H1 (cell line): ENCODE results near the gene RMRP.
"Not testable (repeated sequence)": the region's sequence is repeated elsewhere in the genome, so short reads cannot be mapped to it uniquely, and the experiment has no call there.

Source experiments
- EZH2 ChIP-seq: fragments of 200-600 bp; sonication (generic); IDR thresholded peaks from 2 replicates; pipeline ENCODE4 v1.7.1; 2012; ENCODE audit warnings: low read depth, mild to moderate bottlenecking, moderate library complexity, low read length, inconsistent platforms; ENCODE audit not compliant: severe bottlenecking
- HDAC2 ChIP-seq, 2 experiments: fragments of 300-600 bp in 1 of 2; sonication (generic) in 1 of 2; IDR thresholded peaks; 2 replicates each; pipeline ENCODE4 v1.6.1; 2011 to 2012; ENCODE audit warnings: low read depth in 2 of 2, low read length in 2 of 2, mild to moderate bottlenecking in 2 of 2, moderate library complexity in 2 of 2, borderline replicate concordance in 1 of 2, inconsistent platforms in 1 of 2
- JUND ChIP-seq: IDR thresholded peaks from 2 replicates; pipeline ENCODE4 v1.6.1; 2011; ENCODE audit warnings: mild to moderate bottlenecking, improper control_type of control experiment, low read length
- KDM4A ChIP-seq: IDR thresholded peaks from one replicate; pipeline ENCODE4 v1.7.1; 2012; ENCODE audit warnings: low read depth, mild to moderate bottlenecking, moderate library complexity, low read length, inconsistent platforms; ENCODE audit not compliant: severe bottlenecking
- NANOG ChIP-seq: IDR thresholded peaks from 2 replicates; pipeline ENCODE4 v1.6.1; 2011; ENCODE audit warnings: low read length, low read depth, mild to moderate bottlenecking, inconsistent platforms; ENCODE audit not compliant: insufficient read depth, poor library complexity, severe bottlenecking
- TF ChIP-seq, protein P1 (sequence below), 3 experiments: IDR thresholded peaks; 1 replicate in 2 of 3; 2 replicates in 1 of 3; pipeline versions ENCODE4 v1.5.1 to v1.6.1; 2011; ENCODE audit warnings: low read length in 3 of 3, mild to moderate bottlenecking in 3 of 3, inconsistent platforms in 2 of 3, low read depth in 1 of 3, moderate library complexity in 1 of 3; ENCODE audit not compliant: insufficient read depth in 1 of 3; ENCODE audit errors: control extremely low read depth in 1 of 3
- TF ChIP-seq, protein P2 (sequence below): IDR thresholded peaks from 2 replicates; pipeline ENCODE4 v1.6.1; 2011; ENCODE audit warnings: low read length, improper control_type of control experiment
- TF ChIP-seq, protein P3 (sequence below): IDR thresholded peaks from 2 replicates; pipeline ENCODE4 v1.6.1; 2011; ENCODE audit warnings: low read depth, mild to moderate bottlenecking, low read length; ENCODE audit not compliant: insufficient read depth

DNA sequence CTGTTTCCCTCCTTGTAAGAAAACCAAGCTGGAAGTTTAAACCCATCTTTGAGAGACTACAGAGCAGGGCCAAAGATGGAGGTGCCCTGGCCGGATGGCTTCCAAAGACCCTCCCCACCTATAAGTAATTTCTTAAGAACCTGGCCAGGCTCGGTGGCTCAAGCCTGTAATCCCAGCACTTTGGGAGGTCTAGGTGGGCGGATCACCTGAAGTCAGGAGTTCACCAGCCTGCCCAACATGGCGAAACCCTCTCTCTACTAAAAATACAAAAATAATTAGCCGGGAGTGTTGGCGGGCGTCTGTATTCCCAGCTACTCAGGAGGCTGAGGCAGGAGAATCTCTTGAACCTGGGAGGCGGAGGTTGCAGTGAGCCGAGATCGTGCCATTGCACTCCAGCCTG lies 12.1 kb downstream of the RMRP start:
- TF ChIP-seq, protein P1, sequence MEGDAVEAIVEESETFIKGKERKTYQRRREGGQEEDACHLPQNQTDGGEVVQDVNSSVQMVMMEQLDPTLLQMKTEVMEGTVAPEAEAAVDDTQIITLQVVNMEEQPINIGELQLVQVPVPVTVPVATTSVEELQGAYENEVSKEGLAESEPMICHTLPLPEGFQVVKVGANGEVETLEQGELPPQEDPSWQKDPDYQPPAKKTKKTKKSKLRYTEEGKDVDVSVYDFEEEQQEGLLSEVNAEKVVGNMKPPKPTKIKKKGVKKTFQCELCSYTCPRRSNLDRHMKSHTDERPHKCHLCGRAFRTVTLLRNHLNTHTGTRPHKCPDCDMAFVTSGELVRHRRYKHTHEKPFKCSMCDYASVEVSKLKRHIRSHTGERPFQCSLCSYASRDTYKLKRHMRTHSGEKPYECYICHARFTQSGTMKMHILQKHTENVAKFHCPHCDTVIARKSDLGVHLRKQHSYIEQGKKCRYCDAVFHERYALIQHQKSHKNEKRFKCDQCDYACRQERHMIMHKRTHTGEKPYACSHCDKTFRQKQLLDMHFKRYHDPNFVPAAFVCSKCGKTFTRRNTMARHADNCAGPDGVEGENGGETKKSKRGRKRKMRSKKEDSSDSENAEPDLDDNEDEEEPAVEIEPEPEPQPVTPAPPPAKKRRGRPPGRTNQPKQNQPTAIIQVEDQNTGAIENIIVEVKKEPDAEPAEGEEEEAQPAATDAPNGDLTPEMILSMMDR (IDR thresholded peaks at IDR 0.05; ENCODE audit: control extremely low read depth in 1 of 3, insufficient read depth in 1 of 3, low read depth in 1 of 3, low read length in 3 of 3) = not testable (repeated sequence)
- not testable (repeated sequence) for TF ChIP-seq JUND; NANOG; KDM4A; HDAC2 (IDR thresholded peaks at IDR 0.05; ENCODE audit: borderline replicate concordance in 1 of 2, low read depth in 2 of 2, low read length in 2 of 2); EZH2
- TF ChIP-seq, protein P2, sequence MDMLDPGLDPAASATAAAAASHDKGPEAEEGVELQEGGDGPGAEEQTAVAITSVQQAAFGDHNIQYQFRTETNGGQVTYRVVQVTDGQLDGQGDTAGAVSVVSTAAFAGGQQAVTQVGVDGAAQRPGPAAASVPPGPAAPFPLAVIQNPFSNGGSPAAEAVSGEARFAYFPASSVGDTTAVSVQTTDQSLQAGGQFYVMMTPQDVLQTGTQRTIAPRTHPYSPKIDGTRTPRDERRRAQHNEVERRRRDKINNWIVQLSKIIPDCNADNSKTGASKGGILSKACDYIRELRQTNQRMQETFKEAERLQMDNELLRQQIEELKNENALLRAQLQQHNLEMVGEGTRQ = not testable (repeated sequence)
- TF ChIP-seq, protein P3, sequence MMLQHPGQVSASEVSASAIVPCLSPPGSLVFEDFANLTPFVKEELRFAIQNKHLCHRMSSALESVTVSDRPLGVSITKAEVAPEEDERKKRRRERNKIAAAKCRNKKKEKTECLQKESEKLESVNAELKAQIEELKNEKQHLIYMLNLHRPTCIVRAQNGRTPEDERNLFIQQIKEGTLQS = not testable (repeated sequence)
